Measurements from ENCODE around the gene ZMYM1. TPM values are rescaled to one million over a fixed set of nuclear protein-coding genes. Genes with fewer than 3 reads are reported as not detected.

ZMYM1 gene
- total and polyA plus RNA-seq, 2 of the 8 experiments (the other 6 are each of a cell fraction or from before 2014, with no cell fraction given), result 10.0 to 41.3 TPM

DNA sequence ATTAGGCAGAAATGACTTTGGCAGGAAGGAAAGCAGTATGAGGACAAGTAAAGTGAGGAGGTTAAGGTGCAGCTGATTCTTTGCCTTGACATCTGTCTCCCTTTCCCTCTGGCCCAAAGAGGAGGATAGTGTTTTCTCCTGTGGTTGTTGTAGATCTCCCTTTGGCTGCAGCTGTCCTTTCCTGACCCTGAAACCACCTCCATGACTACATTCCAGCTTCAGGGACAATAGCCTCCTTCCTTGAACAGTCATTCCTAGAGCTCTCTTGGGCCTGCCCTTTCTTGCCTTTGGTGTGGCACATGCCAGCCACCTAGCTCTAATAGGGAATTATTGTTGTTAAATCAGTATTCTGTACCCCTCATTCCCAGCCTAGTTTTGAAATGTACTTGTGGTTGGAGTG lies 6.2 kb downstream of the ZMYM1 start:
- no peak for FAIRE-seq
- Histone ChIP-seq H2BK20ac (ENCODE audit: low read length) (no peak overlapping the region), H3K27ac (ENCODE audit: low read depth, low read length) (no peak overlapping the region), H3K4me3 (ENCODE audit: extremely low read depth in 1 of 4, insufficient read depth in 2 of 4, low read depth in 3 of 4, low read length in 4 of 4) (no peak overlapping the region), H2BK120ac (replicated peaks; ENCODE audit: low read depth, low read length) (no peak overlapping the region), H3K4me1 (replicated peaks in 1 of 4; ENCODE audit: control insufficient read depth in 3 of 4, insufficient read depth in 4 of 4, low read length in 3 of 4) (peaks cover 0 to 2% (median under 1%) of the 10 kb centered on the region in 4 experiments; a peak in 2 of 7 replicates), H2BK5ac (ENCODE audit: low read depth, low read length) (no peak overlapping the region), H3K4me2 (ENCODE audit: insufficient read depth in 1 of 2, low read depth in 2 of 2, low read length in 2 of 2) (no peak overlapping the region), H3K56ac (replicated peaks; ENCODE audit: insufficient read length, low read depth, low read length) (no peak overlapping the region), H2AK5ac (ENCODE audit: low read depth, low read length) (no peak overlapping the region), H4K8ac (ENCODE audit: extremely low read depth, insufficient read depth, low read length) (no peak overlapping the region), H4K91ac (replicated peaks; ENCODE audit: insufficient read length, low read length) (no peak overlapping the region), H2AFZ (ENCODE audit: low read length) (no peak overlapping the region), H3K14ac (ENCODE audit: insufficient read length) (no peak overlapping the region), H3K9ac (replicated peaks in 1 of 4; ENCODE audit: extremely low read depth in 1 of 4, low read depth in 3 of 4, low read length in 3 of 4) (no peak overlapping the region), H2BK12ac (ENCODE audit: low read depth, low read length) (no peak overlapping the region), H3K36me3 (ENCODE audit: control insufficient read depth in 2 of 4, insufficient read depth in 4 of 4, low read length in 3 of 4) (peaks cover 0 to 3% (median 1%) of the 10 kb centered on the region in 4 experiments; a peak in 4 of 8 replicates), H3K23me2 (ENCODE audit: low read depth, low read length) (no peaks in the 10 kb centered on the region), H3K23ac (ENCODE audit: insufficient read length) (no peak overlapping the region), H4K5ac (ENCODE audit: insufficient read length, low read depth, low read length) (no peak overlapping the region), H3K18ac (ENCODE audit: extremely low read depth, low read length) (no peak overlapping the region), H4K20me1 (replicated peaks in 1 of 2; ENCODE audit: control insufficient read depth in 1 of 2, insufficient read depth in 2 of 2, low read length in 2 of 2) (peaks cover 4% of the 10 kb centered on the region in 2 experiments), H3K4ac (replicated peaks; ENCODE audit: insufficient read length, low read depth, low read length) (no peak overlapping the region), H3K79me2 (ENCODE audit: control insufficient read depth in 1 of 2, insufficient read depth in 2 of 2, low read length in 2 of 2) (peaks cover 14 to 86% of the 10 kb centered on the region in 2 experiments), H3K27me3 (replicated peaks in 1 of 4; ENCODE audit: control insufficient read depth in 3 of 4, extremely low read depth in 1 of 4, insufficient read depth in 3 of 4, low read length in 3 of 4) (no peaks in the 10 kb centered on the region), H3K9me3 (ENCODE audit: insufficient read depth in 2 of 2, low read depth in 1 of 2, low read length in 1 of 2) (no peaks in the 10 kb centered on the region), H3K79me1 (ENCODE audit: low read depth, low read length) (no peaks in the 10 kb centered on the region), H2BK15ac (ENCODE audit: low read length) (no peak overlapping the region)
- CTCF ChIA-PET (ENCODE audit: partially characterized antibody), result interaction anchor here (0.5 to 0.7 kb wide), 3 partner anchors 10 to 167 kb away, joined by 3 read pairs; no protein-coding TSS in a partner anchor
- no peak for DNase-seq (ENCODE audit: low read depth in 1 of 2, low spot score in 2 of 2)
- POLR2A ChIA-PET (ENCODE audit: partially characterized antibody), result interaction anchor here (0.7 to 2.1 kb wide), 2 partner anchors 8 to 90 kb away, joined by 3 to 6 read pairs; no protein-coding TSS in a partner anchor
- TF ChIP-seq KDM5A (IDR thresholded peaks at IDR 0.05; ENCODE audit: low read length), result no peak
- TF ChIP-seq HDAC2 (IDR thresholded peaks at IDR 0.05; ENCODE audit: borderline replicate concordance in 1 of 2, low read depth in 2 of 2, low read length in 2 of 2), result no peak
- TF ChIP-seq SRF (IDR thresholded peaks at IDR 0.05; ENCODE audit: low read depth, low read length), result no peak
- TF ChIP-seq TAF1 (IDR thresholded peaks at IDR 0.05; ENCODE audit: low read depth, low read length), result no peak
- no peak for TF ChIP-seq RFX5 (IDR thresholded peaks at IDR 0.05; ENCODE audit: borderline replicate concordance, low read depth, low read length)
- TF ChIP-seq RBBP5 (IDR thresholded peaks at IDR 0.05; ENCODE audit: borderline replicate concordance, low read depth, low read length), result no peak
- no peak for TF ChIP-seq ATF2 (IDR thresholded peaks at IDR 0.05; ENCODE audit: low read length)
- no peak for TF ChIP-seq TEAD4 (IDR thresholded peaks at IDR 0.05; ENCODE audit: low read depth, low read length)
- no peak for TF ChIP-seq GABPA (IDR thresholded peaks at IDR 0.05; ENCODE audit: borderline replicate concordance, insufficient read depth, low read length)
- TF ChIP-seq HDAC6 (IDR thresholded peaks at IDR 0.05; ENCODE audit: low read depth, low read length), result no peak
- TF ChIP-seq BRCA1 (IDR thresholded peaks at IDR 0.05; ENCODE audit: low read depth, low read length), result no peak
- no peak for TF ChIP-seq EGR1 (IDR thresholded peaks at IDR 0.05; ENCODE audit: borderline replicate concordance, low read depth, low read length)
- no peak for TF ChIP-seq SUZ12 (IDR thresholded peaks at IDR 0.05; ENCODE audit: low read length)
